Measurements from ENCODE around the gene CDT1.

Gene CDT1

DNA sequence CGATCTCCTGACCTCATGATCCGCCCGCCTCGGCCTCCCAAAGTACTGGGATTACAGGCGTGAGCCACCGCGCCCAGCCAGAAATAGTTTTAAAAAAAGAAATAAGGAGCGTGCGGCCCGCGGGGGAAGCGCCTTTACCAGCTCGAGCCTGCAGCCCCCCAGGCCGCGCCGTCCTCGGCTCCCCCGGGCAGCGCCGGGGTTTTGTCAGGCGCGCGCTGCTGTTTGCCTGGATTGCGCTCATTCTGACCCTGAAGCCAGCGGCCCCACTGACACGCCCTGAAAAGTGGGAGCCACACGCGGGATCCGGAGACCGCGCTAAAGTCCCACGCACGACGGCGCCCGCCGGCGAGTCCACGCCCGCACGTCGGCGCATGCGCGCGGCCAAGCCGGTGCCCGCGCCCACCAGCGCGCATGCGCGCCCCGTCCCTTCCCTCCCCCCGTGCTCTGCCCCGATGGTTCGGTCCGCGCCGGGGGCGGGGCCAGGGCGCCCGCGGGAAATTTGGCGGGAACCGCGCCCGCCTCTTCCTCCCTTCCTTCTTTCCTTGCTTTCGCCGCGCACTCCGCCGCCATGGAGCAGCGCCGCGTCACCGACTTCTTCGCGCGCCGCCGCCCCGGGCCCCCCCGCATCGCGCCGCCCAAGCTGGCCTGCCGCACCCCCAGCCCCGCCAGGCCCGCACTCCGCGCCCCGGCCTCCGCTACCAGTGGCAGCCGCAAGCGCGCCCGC is at the start of gene CDT1:
CDT1 (plus strand) TSS at position 526 of the 724 bp plus-strand sequence; CDS start at position 569, 43 bp downstream.
- peak; percentile 99 for DNase-seq (ENCODE audit: extremely low spot score)
- ChIA-PET CTCF (interaction anchor here (1.0 to 1.5 kb wide), 3 partner anchors 11 to 66 kb away, joined by 3 to 6 read pairs (median 3); no protein-coding TSS in a partner anchor), POLR2A (no interaction called here)
- TF ChIP-seq, protein P1, sequence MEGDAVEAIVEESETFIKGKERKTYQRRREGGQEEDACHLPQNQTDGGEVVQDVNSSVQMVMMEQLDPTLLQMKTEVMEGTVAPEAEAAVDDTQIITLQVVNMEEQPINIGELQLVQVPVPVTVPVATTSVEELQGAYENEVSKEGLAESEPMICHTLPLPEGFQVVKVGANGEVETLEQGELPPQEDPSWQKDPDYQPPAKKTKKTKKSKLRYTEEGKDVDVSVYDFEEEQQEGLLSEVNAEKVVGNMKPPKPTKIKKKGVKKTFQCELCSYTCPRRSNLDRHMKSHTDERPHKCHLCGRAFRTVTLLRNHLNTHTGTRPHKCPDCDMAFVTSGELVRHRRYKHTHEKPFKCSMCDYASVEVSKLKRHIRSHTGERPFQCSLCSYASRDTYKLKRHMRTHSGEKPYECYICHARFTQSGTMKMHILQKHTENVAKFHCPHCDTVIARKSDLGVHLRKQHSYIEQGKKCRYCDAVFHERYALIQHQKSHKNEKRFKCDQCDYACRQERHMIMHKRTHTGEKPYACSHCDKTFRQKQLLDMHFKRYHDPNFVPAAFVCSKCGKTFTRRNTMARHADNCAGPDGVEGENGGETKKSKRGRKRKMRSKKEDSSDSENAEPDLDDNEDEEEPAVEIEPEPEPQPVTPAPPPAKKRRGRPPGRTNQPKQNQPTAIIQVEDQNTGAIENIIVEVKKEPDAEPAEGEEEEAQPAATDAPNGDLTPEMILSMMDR (IDR thresholded peaks at IDR 0.05; ENCODE audit: control extremely low read depth, extremely low read depth, low read depth, missing control alignments), result no peak

DNA sequence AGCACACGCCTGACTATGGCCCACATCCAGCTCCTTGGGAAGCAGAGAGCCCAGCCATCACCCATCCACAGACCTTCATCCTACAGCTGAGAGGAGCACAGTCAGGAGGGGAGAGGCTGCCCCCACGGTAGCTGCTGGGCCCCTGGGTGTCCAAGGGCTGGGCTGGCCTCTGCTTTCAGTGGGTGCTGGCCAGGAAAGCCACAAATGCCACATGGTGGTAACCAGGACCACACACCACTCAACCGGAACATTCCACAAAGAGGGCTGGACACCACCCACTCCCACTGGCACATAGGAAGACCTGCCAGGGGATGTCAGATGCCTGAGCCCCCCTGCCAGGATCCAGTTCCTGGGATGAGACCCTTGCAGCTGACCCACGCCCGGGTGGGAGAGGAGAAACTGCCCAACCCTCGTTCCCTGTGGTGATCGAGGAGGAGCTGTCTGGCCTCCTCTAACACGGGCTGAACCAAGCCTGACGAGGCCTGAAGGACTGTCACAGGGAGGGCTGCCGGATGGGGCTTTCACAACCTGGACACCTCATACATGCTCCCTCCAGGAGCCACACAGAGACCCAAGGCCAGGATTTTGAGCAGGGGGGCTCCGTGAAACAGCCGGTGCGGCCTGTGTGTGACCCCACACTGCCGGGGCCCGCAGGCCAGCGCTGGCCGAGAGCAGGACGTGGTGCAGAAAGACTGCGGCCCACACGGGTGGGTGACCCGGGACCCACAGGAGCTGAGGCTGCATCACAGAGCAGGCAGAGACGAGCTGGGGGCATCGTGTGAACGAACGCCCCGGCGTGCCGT is 49.3 kb upstream of the CDT1 start:
- DNase-seq (ENCODE audit: extremely low spot score), result no peak
- POLR2A ChIA-PET, result no interaction called here
- CTCF ChIA-PET, result interaction anchor here (0.9 to 5.1 kb wide), 8 partner anchors 9 to 29 kb away, joined by 3 to 17 read pairs (median 8); no protein-coding TSS in a partner anchor
- TF ChIP-seq, protein P1 (IDR thresholded peaks at IDR 0.05; ENCODE audit: control extremely low read depth, extremely low read depth, low read depth, missing control alignments), result no peak

DNA sequence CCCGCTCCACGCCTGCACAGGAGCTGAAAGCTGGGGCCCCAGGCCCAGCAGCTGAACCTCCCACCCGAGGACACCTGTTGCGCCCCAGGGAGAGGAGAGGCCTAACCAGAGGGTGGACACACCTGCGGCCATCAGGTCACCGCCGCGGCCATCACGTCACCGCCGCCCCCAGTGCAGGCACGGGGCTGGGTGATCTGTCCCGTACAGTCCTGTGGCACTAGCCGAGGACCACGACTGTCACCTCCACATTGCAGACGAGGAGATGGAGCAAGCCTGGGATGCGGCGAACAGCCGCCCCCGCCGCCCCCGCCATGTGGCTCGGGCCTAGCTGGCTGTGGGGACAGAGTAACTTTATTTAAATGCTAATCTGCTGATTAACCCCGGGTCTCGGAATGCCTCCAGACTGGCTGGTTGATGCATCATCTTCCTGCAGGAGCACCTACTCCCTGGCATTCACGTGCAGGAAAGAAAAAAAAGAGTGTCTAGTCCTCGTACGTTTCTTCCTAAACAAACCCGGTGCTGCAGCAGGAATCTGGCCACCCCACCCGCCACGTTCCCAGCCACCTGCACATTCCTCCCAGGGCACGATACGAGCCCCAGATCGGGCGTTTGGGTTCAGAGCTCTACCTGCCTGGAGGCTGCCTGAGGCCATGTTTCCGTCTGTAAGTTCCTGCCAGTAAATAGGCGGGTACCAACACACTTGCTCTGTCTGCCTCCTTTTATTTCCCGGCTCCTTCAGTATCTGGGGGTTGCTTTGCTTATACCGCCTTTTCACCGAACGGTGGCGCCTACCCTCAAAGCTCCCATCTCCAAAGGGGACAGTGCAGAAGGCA is 48.5 kb upstream of the CDT1 start:
- POLR2A ChIA-PET, result no interaction called here
- CTCF ChIA-PET, result interaction anchor here (0.9 to 5.1 kb wide), 8 partner anchors 10 to 462 kb away, joined by 3 to 17 read pairs (median 5); partner anchors contain the start of gene ZNF778
- DNase-seq (ENCODE audit: extremely low spot score), result no peak
- TF ChIP-seq, protein P1 (IDR thresholded peaks at IDR 0.05; ENCODE audit: control extremely low read depth, extremely low read depth, low read depth, missing control alignments), result peak; percentile 32

DNA sequence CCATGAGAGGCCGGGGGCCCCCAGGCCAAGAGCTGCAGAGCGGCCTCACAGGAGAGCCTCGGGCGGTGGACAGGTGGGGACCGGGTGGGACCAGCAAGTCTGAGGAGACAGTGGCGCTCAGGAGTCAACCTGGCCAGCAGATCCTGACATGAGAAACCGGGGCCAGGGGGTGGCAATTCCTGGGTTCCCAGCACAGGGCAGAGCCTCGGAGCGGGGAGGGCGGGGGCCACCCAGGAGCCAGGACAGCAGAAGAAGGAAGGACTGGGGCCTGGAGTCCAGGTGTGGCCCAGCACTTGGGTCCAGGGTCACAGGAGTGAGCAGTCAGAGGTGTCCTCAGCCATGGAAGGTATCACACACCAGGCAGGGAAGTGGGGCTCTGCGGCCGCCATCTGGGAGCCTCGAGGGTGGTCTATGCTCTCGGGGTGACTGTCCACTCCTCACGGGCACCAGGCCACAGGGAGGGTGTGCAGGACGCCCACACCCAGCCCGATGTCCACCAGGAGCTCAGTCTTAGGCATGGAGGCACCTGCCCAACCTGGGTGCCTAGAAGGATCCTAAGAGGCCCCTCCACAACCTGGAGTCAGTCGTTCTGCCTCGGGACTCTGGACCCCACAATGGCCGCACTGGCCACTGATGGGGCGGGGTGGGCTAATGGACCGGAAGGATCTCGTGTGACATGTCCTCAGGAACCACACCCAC is 47.7 kb upstream of the CDT1 start:
- CTCF ChIA-PET, result interaction anchor here (1.0 to 5.1 kb wide), 6 partner anchors 9 to 462 kb away, joined by 3 to 17 read pairs (median 4); partner anchors contain the start of gene ZNF778
- POLR2A ChIA-PET, result no interaction called here
- TF ChIP-seq, protein P1 (IDR thresholded peaks at IDR 0.05; ENCODE audit: control extremely low read depth, extremely low read depth, low read depth, missing control alignments), result no peak
- no peak for DNase-seq (ENCODE audit: extremely low spot score)

DNA sequence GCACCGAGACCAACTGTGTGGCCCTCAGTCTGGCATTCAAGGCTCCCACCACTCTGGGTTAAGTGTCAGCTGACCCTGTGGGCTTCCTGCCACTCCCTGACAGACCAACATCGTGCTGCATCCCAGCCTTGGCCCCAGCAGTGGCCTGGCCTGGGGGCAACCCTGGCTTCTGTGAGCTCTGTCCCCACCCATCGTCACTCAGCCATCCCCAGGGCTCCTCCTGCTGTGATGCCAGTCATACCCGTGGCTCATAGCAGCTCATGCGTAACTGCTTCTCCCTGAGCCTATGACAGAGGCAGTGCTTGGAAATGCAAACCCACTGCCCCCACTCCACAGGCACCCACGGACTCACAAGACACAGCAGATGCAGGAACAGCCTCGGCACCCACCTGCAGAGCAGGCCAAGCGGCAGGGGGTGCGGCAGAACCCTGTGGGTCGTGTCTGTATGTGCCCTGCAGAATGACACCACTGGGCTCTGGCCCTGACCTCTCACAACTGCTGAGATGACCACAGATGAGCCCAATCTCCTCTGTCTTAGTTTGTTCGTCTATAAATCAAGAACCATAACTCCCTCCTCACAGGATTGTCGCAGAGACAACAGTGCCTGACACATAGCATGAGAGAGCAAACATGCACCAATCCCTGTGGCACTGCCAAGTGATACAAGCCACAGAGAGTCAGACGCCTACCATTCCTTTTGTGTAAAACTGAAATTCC is 45.2 kb upstream of the CDT1 start:
- DNase-seq (ENCODE audit: extremely low spot score), result no peak
- CTCF ChIA-PET, result interaction anchor here (0.8 to 2.7 kb wide), 4 partner anchors 13 to 26 kb away, joined by 3 to 12 read pairs (median 5); no protein-coding TSS in a partner anchor
- POLR2A ChIA-PET, result interaction anchor here (0.6 kb wide), 1 partner anchor 466 kb away, joined by 3 read pairs; no protein-coding TSS in a partner anchor
- TF ChIP-seq, protein P1 (IDR thresholded peaks at IDR 0.05; ENCODE audit: control extremely low read depth, extremely low read depth, low read depth, missing control alignments), result no peak

Data from GM10248 (cell line).